Measurements from ENCODE around the gene SFT2D2.

- no peak for TF ChIP-seq CTCF (IDR thresholded peaks at IDR 0.05)
- no peak for TF ChIP-seq EP300 (IDR thresholded peaks at IDR 0.05)
- TF ChIP-seq POLR2A (IDR thresholded peaks at IDR 0.05), result no peak
- no peak for TF ChIP-seq POLR2AphosphoS5 (IDR thresholded peaks at IDR 0.05)
These were observed 5.3 kb upstream of the SFT2D2 start for GRCh38 chr1:168220470-168220871.
